ENCODE measurements around the gene RHEBL1. TPM values are rescaled to one million over a fixed set of nuclear protein-coding genes. Genes with fewer than 3 reads are reported as not detected.

RHEBL1 gene
- total RNA-seq, 1 donor from 2014 or later: 3.2 TPM

- Mint-ChIP-seq H3K9me3 (ENCODE audit: unreplicated experiment) (no peaks in the 10 kb centered on the region), H3K27ac (ENCODE audit: unreplicated experiment) (no peak overlapping the region), H3K27me3 (ENCODE audit: unreplicated experiment) (peaks cover 21% of the 10 kb centered on the region), H3K4me1 (ENCODE audit: unreplicated experiment) (peaks cover 43% of the 10 kb centered on the region), H3K4me3 (ENCODE audit: unreplicated experiment) (peak overlapping the region; percentile 65), H3K36me3 (ENCODE audit: low read depth, unreplicated experiment) (peaks cover 14% of the 10 kb centered on the region)
- no peak for TF ChIP-seq CTCF (IDR thresholded peaks at IDR 0.05; ENCODE audit: unreplicated experiment)
- no peak for DNase-seq (ENCODE audit: low spot score)
Measured at GRCh38 chr12:49092816-49093406, 23.1 kb upstream of the RHEBL1 start.

- Mint-ChIP-seq H3K4me3 (ENCODE audit: unreplicated experiment) (peak overlapping the region; percentile 65), H3K27me3 (ENCODE audit: unreplicated experiment) (peaks cover 22% of the 10 kb centered on the region), H3K4me1 (ENCODE audit: unreplicated experiment) (peaks cover 46% of the 10 kb centered on the region), H3K27ac (ENCODE audit: unreplicated experiment) (no peak overlapping the region), H3K9me3 (ENCODE audit: unreplicated experiment) (no peaks in the 10 kb centered on the region), H3K36me3 (ENCODE audit: low read depth, unreplicated experiment) (peaks cover 14% of the 10 kb centered on the region)
- peak; percentile 64 for DNase-seq (ENCODE audit: low spot score)
- TF ChIP-seq CTCF (IDR thresholded peaks at IDR 0.05; ENCODE audit: unreplicated experiment): peak; percentile 14
Measured at GRCh38 chr12:49092086-49092815, 22.5 kb upstream of the RHEBL1 start.

GRCh38 chr12:49091836-49092085 lies 22.0 kb upstream of the RHEBL1 start:
- peaks cover 13% of the 10 kb centered on the region for H3K36me3 Mint-ChIP-seq (ENCODE audit: low read depth, unreplicated experiment)
- no peak overlapping the region for H3K27ac Mint-ChIP-seq (ENCODE audit: unreplicated experiment)
- H3K4me1 Mint-ChIP-seq (ENCODE audit: unreplicated experiment): peaks cover 46% of the 10 kb centered on the region
- TF ChIP-seq CTCF (IDR thresholded peaks at IDR 0.05; ENCODE audit: unreplicated experiment): no peak
- no peaks in the 10 kb centered on the region for H3K9me3 Mint-ChIP-seq (ENCODE audit: unreplicated experiment)
- peaks cover 25% of the 10 kb centered on the region for H3K27me3 Mint-ChIP-seq (ENCODE audit: unreplicated experiment)
- DNase-seq (ENCODE audit: low spot score): no peak
- H3K4me3 Mint-ChIP-seq (ENCODE audit: unreplicated experiment): no peak overlapping the region

GRCh38 chr12:49091056-49091835 lies 21.5 kb upstream of the RHEBL1 start:
- Mint-ChIP-seq H3K9me3 (ENCODE audit: unreplicated experiment) (no peaks in the 10 kb centered on the region), H3K4me1 (ENCODE audit: unreplicated experiment) (peaks cover 46% of the 10 kb centered on the region), H3K27me3 (ENCODE audit: unreplicated experiment) (peaks cover 27% of the 10 kb centered on the region), H3K27ac (ENCODE audit: unreplicated experiment) (no peak overlapping the region), H3K4me3 (ENCODE audit: unreplicated experiment) (peak overlapping the region; percentile 86), H3K36me3 (ENCODE audit: low read depth, unreplicated experiment) (peaks cover 10% of the 10 kb centered on the region)
- DNase-seq (ENCODE audit: low spot score): no peak
- no peak for TF ChIP-seq CTCF (IDR thresholded peaks at IDR 0.05; ENCODE audit: unreplicated experiment)

Measured in endothelial cell (in vitro differentiated cells).